Parietal lobe (tissue), 2 donors: ENCODE data around the gene PHKG2. TPM values are rescaled to one million over a fixed set of nuclear protein-coding genes. Genes with fewer than 3 reads are reported as not detected.
A peak's percentile ranks its signal among the peaks of the same experiment; 100 is the strongest.

Source experiments
- small RNA-seq: library from RNA; depleted of rRNA; stranded (forward); fragments of <200 nt; gene quantifications from one replicate; pipeline ENCODE3, GENCODE V24; 2014; ENCODE audit warnings: low replicate concordance
- total RNA-seq: library from RNA; depleted of rRNA; stranded (reverse); fragments of >200 nt; gene quantifications from one replicate; pipeline ENCODE4 v1.2.3, GENCODE V29; 2014

Gene PHKG2, protein sequence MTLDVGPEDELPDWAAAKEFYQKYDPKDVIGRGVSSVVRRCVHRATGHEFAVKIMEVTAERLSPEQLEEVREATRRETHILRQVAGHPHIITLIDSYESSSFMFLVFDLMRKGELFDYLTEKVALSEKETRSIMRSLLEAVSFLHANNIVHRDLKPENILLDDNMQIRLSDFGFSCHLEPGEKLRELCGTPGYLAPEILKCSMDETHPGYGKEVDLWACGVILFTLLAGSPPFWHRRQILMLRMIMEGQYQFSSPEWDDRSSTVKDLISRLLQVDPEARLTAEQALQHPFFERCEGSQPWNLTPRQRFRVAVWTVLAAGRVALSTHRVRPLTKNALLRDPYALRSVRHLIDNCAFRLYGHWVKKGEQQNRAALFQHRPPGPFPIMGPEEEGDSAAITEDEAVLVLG
- 12.8 TPM for total RNA-seq

DNA sequence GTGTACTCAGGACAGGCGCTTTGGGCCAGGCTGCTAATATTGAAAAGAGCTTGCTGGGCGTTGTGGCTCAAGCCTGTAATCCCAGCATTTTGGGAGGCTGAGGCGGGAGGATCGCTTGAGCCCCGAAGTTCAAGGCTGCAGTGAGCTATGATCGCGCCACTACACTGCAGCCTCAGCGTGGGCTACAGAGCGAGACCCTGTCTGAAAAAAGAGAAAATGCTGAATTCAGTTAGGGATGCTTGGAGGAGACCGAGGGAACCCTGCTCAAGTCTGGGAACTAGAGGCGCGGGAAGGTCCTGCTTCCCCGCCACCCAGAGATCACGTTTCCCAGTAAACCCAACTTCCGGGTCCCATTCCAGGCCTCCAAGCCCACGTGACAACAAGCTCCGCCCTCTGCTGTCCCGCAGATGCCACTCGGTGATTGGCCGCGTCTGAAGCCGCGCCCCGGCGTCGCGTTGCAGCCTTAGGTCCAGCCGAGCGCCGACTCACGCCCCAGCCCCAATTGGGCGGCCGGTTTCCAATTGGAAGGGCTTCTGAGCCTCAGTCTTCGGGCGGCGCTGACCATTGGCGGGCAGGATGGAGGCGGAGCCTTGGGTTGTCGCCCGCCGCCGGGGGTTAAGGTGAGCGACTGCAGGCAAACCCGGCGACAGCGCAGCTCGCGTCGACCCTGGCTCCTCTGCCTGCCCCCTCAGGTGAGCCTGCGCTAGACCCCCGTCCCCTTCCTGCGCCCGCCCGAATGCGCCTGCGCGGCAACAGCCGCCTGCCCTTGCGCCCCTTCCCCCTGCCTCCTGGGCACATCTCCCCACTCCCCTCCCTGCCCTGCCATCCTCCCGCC, at the start of gene PHKG2:
Gene PHKG2, plus strand, starts transcription at position 627 of the 835 bp plus-strand sequence. CDS start 396 bp downstream, outside the sequence.

GRCh38 chr16:30698816-30699614, 49.2 kb upstream of the PHKG2 start, which contains the start of gene SRCAP:
SRCAP (plus strand) TSS chr16:30699171; CDS start chr16:30700825, 1,654 bp downstream.

DNA sequence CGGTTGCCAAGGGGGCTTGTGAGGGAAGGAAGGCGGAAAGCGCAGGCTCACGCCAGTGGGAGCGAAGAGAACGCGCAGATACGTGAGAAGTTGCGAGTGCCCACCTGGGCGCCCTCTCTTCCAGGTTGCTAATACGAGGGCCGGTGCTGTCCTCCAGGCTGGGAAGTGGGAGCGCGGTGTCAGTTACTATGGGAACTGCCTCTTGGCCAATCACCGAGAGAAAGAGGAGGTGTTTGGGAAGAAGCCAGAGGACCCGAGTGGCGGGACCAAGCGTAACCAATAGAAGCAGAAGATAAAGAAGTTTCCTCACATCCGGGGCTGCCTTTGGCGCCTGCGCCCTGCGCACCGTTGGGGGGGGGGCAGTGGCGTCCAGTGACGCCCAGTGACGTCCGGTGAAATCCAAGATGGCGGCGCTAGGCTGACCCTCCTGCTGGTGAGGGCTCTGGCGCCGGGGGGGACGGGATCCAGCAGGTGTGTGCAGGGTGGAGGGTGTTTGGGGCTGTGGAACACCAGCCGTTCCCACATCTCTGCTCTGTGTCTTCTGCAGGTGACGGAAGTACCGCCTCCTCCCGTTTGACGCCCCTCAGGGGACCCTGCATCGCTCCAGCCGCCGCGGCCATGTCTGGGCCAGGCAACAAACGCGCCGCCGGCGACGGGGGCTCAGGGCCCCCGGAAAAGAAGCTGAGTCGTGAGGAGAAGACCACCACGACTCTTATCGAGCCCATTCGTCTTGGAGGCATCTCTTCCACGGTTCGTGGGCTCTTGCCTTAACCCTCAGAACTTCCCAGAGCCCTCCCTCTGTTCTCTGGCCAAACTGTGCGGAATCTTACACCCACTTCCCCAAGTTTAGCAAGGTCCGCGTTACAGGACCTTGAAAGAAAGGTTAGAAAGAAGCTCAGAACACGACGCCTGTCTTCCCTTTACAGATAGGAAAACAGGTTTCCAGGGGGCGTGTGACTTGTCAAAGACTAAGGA, 14.0 kb downstream of the PHKG2 start, which contains the start of the genes CFAP119 and RNF40:
Gene CFAP119, minus strand, starts transcription at position 135 of the 975 bp plus-strand sequence. CDS start 314 bp downstream, outside the sequence.
Gene RNF40, plus strand, starts transcription at position 395 of the 975 bp plus-strand sequence. Its CDS starts 224 bp downstream, at position 619.

DNA sequence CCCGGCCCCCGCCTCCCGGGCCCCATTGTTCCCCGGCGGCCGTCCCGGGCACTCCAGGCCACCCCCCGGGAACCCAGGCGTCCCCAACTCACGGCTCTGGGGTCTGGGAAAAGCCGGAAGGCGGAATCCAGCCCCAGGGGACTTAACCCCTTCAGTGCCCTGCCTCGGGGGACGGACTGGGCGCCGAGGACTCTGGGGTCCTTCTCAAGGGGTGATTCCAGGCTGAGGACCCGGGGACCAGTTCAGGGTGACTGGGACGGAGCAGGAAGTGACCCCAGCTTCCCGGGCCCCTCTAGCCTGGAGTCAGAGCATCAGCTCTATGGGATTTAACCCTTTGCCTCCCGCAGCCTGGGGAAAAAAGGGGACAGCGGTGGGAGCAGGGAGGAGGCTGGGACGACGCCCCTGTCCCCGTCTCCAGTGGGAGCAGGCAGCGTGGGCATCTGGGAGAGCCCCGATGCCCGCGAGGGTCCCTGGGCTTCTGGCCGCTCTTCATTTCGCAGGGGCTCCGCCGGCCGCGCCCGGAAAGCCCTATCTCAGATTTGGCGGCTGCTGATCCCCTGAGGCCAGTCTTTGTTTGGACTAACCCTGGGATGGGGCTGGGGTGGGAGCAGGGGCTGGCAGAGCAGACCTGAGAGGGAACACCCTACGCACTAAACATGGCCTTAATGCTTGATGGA, 38.8 kb downstream of the PHKG2 start, which contains the start of gene ZNF629:
Gene ZNF629, minus strand, starts transcription at position 270 of the 677 bp plus-strand sequence. CDS start 2,723 bp downstream, outside the sequence.

Small RNAs within 50 kb of the gene (small RNA-seq; reads per million reads assigned to genes)
- gene RNU6-1043P (not detected), gene SNORA30 (1.1 reads per million, percentile 72 among the genes with 10 or more reads in this experiment)

Other genes with a start within 250 kb of the PHKG2 start
- 20.0 TPM for gene ZNF768, start 221.9 kb upstream of the PHKG2 start, total RNA-seq
- gene ZNF747, start 213.6 kb upstream of the PHKG2 start, total RNA-seq: 13.5 TPM
- gene ZNF764, start 190.1 kb upstream of the PHKG2 start, total RNA-seq: 13.8 TPM
- gene ZNF688, start 176.7 kb upstream of the PHKG2 start, total RNA-seq: 11.3 TPM
- gene ZNF785, start 162.7 kb upstream of the PHKG2 start, total RNA-seq: 33.2 TPM
- 11.0 TPM for gene ZNF689, start 138.0 kb upstream of the PHKG2 start, total RNA-seq
- gene PRR14, start 97.5 kb upstream of the PHKG2 start, total RNA-seq: 16.3 TPM
- 26.0 TPM for gene FBRS, start 90.0 kb upstream of the PHKG2 start, total RNA-seq
- gene SRCAP, start 49.3 kb upstream of the PHKG2 start, total RNA-seq: 47.3 TPM
- 5.3 TPM for gene CFAP119, start 13.6 kb downstream of the PHKG2 start, total RNA-seq
- gene RNF40, start 13.9 kb downstream of the PHKG2 start, total RNA-seq: 124 TPM
- 18.8 TPM for gene ZNF629, start 38.8 kb downstream of the PHKG2 start, total RNA-seq
- gene BCL7C, start 145.7 kb downstream of the PHKG2 start, total RNA-seq: 47.3 TPM
- gene CTF1, start 148.2 kb downstream of the PHKG2 start, total RNA-seq: 0.31 TPM
- gene FBXL19, start 175.1 kb downstream of the PHKG2 start, total RNA-seq: 45.4 TPM
- gene ORAI3, start 200.6 kb downstream of the PHKG2 start, total RNA-seq: 3.8 TPM
- 5.0 TPM for gene SETD1A, start 209.3 kb downstream of the PHKG2 start, total RNA-seq
- 0.94 TPM for gene HSD3B7, start 236.8 kb downstream of the PHKG2 start, total RNA-seq